Hair follicular keratinocyte (primary cell): ENCODE measurements around the gene KRTAP1-5. TPM values are rescaled to one million over a fixed set of nuclear protein-coding genes. Genes with fewer than 3 reads are reported as not detected.

ENCODE experiments used
- total RNA-seq: library from RNA; depleted of rRNA; stranded (reverse); fragments of >200 nt; gene quantifications from 2 replicates; pipeline ENCODE4 v1.2.3, GENCODE V29; 2015

KRTAP1-5 gene, protein sequence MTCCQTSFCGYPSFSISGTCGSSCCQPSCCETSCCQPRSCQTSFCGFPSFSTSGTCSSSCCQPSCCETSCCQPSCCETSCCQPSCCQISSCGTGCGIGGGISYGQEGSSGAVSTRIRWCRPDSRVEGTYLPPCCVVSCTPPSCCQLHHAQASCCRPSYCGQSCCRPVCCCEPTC
- not detected in 2 replicates for total RNA-seq

GRCh38 chr17:41026715-41027471 lies at the start of gene KRTAP1-5:
Gene KRTAP1-5 (minus strand): TSS chr17:41027208. CDS start chr17:41027155, 53 bp downstream.

GRCh38 chr17:41065829-41066624 lies 39.0 kb upstream of the KRTAP1-5 start, which contains the start of gene KRTAP2-4:
Gene KRTAP2-4 (minus strand): TSS chr17:41065879. CDS start chr17:41065845, 34 bp downstream.

GRCh38 chr17:41060052-41060604 lies 33.1 kb upstream of the KRTAP1-5 start, which contains the start of gene KRTAP2-3:
Gene KRTAP2-3 (minus strand): TSS chr17:41060114. CDS start chr17:41060050, 64 bp downstream.

DNA sequence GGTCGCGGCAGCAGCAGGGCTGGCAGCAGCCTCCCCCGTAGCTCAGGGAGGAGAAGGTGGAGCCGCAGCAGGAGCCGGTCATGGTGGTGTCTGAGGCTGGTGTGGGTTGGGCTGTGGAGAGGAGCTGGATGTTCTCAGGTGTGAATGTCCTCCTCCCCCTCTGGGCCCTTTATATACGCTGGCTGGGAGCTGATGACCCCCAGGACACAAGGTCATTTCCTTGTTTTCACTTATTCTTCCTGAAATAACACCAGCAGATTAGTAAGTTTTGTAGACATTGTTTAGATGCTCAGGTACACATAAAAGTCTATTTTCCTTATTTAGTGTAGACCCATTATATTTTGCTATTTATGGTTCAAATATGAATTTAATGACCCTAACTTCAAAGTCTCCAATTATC lies 28.1 kb upstream of the KRTAP1-5 start, which contains the start of gene KRTAP2-2:
TSS of gene KRTAP2-2 (minus strand) at position 101 of the 400 bp plus-strand sequence. CDS start at position 82, 19 bp downstream.

GRCh38 chr17:41046735-41047465 lies 19.9 kb upstream of the KRTAP1-5 start, which contains the start of gene KRTAP2-1:
Gene KRTAP2-1 (minus strand): TSS chr17:41047316. CDS start chr17:41047267, 49 bp downstream.

DNA sequence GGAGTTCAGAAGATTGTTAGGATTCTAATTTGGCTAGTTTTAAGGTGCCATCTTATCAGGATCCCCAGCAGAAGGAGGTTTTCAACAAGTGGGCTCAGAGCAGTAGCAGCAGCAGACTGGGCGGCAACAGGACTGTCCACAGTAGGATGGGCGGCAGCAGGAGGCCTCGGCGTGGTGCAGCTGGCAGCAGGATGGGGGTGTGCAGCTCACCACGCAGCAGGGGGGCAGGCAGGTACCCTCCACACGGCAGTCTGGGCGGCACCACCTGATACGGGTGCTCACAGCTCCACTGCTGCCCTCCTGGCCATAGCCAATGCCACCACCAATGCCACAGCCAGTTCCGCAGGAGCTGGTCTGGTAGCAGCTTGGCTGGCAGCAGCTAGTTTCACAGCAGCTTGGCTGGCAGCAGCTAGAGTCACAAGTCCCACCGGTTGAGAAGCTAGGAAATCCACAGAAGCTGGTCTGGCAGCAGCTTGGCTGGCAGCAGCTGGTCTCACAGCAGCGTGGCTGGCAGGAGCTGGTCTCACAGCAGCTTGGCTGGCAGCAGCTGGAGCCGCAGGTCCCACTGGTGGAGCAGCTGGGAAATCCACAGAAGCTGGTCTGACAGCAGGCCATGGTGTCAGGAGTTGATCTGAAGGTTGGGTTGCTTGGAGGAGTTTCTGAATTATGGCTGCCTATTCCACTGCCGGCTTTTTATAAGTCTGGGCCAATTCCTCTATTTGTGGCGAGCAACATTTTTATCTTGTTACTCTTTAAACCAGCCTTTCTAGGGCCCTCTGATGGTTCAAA lies 14.0 kb upstream of the KRTAP1-5 start, which contains the start of gene KRTAP1-1:
TSS of gene KRTAP1-1 (minus strand) at position 668 of the 789 bp plus-strand sequence. CDS start at position 615, 53 bp downstream.

DNA sequence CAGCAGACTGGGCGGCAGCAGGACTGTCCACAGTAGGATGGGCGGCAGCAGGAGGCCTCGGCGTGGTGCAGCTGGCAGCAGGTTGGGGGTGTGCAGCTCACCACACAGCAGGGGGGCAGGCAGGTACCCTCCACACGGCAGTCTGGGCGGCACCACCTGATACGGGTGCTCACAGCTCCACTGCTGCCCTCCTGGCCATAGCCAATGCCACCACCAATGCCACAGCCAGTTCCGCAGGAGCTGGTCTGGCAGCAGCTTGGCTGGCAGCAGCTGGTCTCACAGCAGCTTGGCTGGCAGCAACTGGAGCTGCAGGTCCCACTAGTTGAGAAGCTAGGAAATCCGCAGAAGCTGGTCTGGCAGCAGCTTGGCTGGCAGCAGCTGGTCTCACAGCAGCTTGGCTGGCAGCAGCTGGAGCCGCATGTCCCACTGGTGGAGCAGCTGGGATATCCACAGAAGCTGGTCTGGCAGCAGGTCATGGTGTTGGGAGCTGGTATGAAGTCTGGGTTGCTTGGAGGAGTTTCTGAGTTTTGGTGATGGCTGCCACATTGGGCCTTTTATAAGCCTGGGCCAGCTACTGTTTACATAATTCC lies 7.4 kb upstream of the KRTAP1-5 start, which contains the start of gene KRTAP1-3:
TSS of gene KRTAP1-3 (minus strand) at position 529 of the 590 bp plus-strand sequence. CDS start at position 476, 53 bp downstream.

DNA sequence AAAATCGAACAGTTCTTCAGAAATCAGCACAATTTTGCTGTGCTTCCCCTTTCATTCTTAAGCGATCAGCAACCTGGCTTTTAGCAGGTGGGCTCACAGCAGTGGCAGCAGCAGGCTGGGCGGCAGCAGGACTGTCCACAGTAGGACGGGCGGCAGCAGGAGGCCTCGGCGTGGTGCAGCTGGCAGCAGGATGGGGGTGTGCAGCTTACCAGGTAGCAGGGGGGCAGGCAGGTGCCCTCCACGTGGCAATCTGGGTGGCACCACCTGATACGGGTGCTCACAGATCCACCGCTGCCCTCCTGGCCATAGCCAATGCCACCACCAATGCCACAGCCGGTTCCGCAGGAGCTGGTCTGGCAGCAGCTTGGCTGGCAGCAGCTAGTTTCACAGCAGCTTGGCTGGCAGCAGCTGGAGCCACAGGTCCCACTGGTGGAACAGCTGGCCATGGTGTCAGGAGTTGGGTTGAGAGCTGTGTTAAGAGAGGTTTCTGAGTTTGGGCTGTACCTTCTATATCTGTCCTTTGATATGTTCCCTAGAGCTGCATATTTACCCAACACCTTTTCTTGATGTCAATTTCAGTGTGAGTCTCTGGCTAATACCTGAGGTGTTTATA lies 2.7 kb upstream of the KRTAP1-5 start, which contains the start of gene KRTAP1-4:
TSS of gene KRTAP1-4 (minus strand) at position 563 of the 613 bp plus-strand sequence. CDS start at position 446, 117 bp downstream.

DNA sequence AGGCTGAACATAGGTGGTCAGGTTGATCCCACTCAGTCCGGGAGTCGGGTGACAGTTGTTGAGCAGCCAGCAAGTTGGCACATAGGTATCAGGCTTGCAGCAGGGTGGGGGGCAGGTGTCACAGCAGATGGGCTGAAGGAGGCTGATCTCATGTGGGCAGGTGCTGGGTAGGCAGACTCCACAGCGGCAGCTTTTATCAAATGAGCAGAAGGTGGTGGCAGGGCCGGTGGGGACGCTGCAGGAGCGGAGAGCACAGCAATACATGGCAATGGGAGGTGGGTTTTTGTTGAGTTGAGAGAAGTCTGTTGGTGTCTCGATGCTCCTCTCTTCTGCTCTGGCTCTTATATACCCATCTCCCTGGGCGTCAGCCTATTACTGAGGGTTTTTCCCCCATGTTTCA lies 18.2 kb downstream of the KRTAP1-5 start, which contains the start of gene KRTAP3-1:
TSS of gene KRTAP3-1 (minus strand) at position 318 of the 400 bp plus-strand sequence. CDS start at position 264, 54 bp downstream.

DNA sequence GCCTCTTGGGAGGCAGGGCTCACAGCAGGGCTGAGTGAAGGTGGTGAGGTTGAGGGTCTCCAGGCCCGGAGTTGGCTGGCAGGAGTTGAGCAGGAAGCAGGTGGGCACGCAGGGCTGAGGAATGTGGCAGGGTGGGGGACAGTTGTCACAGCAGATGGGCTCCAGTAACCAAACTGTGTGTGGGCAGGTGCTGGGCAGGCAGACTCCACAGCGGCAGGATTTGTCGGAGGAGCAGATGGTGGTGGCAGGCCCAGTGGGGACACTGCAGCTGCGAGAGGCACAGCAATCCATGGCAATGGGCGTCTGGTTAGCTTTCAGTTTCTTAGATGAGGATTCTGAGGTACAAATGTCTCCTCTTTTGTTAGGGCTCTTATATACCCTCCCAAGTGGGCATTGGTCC lies 27.4 kb downstream of the KRTAP1-5 start, which contains the start of gene KRTAP3-2:
TSS of gene KRTAP3-2 (minus strand) at position 344 of the 400 bp plus-strand sequence. CDS start at position 291, 53 bp downstream.

DNA sequence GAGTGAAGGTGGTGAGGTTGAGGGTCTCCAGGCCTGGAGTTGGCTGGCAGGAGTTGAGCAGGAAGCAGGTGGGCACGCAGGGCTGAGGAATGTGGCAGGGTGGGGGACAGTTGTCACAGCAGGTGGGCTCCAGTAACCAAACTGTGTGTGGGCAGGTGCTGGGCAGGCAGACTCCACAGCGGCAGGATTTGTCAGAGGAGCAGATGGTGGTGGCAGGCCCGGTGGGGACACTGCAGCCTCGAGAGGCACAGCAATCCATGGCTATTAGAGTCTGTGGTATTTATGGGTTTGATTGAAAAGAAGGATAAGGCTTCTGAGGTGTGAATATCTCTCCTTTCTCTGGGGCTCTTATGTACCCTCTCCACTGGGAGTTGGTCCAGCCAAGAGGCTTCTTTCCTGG lies 33.2 kb downstream of the KRTAP1-5 start, which contains the start of gene KRTAP3-3:
TSS of gene KRTAP3-3 (minus strand) at position 326 of the 400 bp plus-strand sequence. CDS start at position 259, 67 bp downstream.

DNA sequence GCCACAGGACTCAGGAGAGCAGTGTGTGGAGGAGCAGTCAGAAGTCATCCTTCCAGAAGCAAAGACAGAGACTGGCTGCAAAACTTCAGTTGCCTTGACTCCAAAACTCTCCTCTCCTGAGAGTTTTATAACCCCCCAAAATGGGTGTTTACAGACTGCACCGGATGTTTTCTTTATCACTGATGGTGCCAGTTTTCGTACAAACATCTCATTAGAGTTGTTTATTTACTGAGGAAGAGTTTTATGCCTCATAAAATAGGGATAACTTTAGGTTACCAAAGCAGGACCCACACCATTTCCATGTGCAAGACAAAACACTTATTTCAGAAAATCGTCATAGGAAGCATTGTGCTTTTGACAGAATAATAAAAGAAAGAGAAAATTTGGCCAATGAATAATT lies 42.8 kb downstream of the KRTAP1-5 start, which contains the start of gene KRT40:
TSS of gene KRT40 (minus strand) at position 101 of the 400 bp plus-strand sequence. CDS start at position 48, 53 bp downstream.

Other genes with a start within 250 kb of the KRTAP1-5 start
- not detected in 2 replicates for gene KRT27, start 244.7 kb downstream of the KRTAP1-5 start, total RNA-seq
- not detected in 2 replicates for gene KRT28, start 227.2 kb downstream of the KRTAP1-5 start, total RNA-seq
- gene KRT10, start 204.6 kb downstream of the KRTAP1-5 start, total RNA-seq: 6.3 and 28.4 TPM in 2 replicates
- not detected in 2 replicates for gene KRT12, start 160.0 kb downstream of the KRTAP1-5 start, total RNA-seq
- not detected in 2 replicates for gene KRT20, start 142.0 kb downstream of the KRTAP1-5 start, total RNA-seq
- 1.2 and 2.6 TPM in 2 replicates for gene KRT23, start 89.6 kb downstream of the KRTAP1-5 start, total RNA-seq
- gene KRT39, start 60.3 kb downstream of the KRTAP1-5 start, total RNA-seq: not detected in 2 replicates
- not detected in 2 replicates for gene KRT40, start 42.9 kb downstream of the KRTAP1-5 start, total RNA-seq
- gene KRTAP3-3, start 33.0 kb downstream of the KRTAP1-5 start, total RNA-seq: not detected in 2 replicates
- not detected in 2 replicates for gene KRTAP3-2, start 27.3 kb downstream of the KRTAP1-5 start, total RNA-seq
- not detected in 2 replicates for gene KRTAP3-1, start 18.1 kb downstream of the KRTAP1-5 start, total RNA-seq
- not detected in 2 replicates for gene KRTAP1-4, start 3.0 kb upstream of the KRTAP1-5 start, total RNA-seq
- not detected in 2 replicates for gene KRTAP1-3, start 7.7 kb upstream of the KRTAP1-5 start, total RNA-seq
- gene KRTAP1-1, start 14.2 kb upstream of the KRTAP1-5 start, total RNA-seq: not detected in 2 replicates
- gene KRTAP2-1, start 20.1 kb upstream of the KRTAP1-5 start, total RNA-seq: not detected in 2 replicates
- gene KRTAP2-2, start 28.0 kb upstream of the KRTAP1-5 start, total RNA-seq: not detected in 2 replicates
- 0.15 and 0.62 TPM in 2 replicates for gene KRTAP2-3, start 32.9 kb upstream of the KRTAP1-5 start, total RNA-seq
- gene KRTAP2-4, start 38.7 kb upstream of the KRTAP1-5 start, total RNA-seq: not detected in 2 replicates
- gene KRTAP4-7, start 56.9 kb upstream of the KRTAP1-5 start, total RNA-seq: not detected in 2 replicates
- not detected in 2 replicates for gene KRTAP4-8, start 70.9 kb upstream of the KRTAP1-5 start, total RNA-seq
- gene KRTAP4-16, start 75.0 kb upstream of the KRTAP1-5 start, total RNA-seq: not detected in 2 replicates
- not detected in 2 replicates for gene KRTAP4-9, start 78.2 kb upstream of the KRTAP1-5 start, total RNA-seq
- not detected in 2 replicates for gene KRTAP4-11, start 91.2 kb upstream of the KRTAP1-5 start, total RNA-seq
- not detected in 2 replicates for gene KRTAP4-12, start 97.0 kb upstream of the KRTAP1-5 start, total RNA-seq
- not detected in 2 replicates for gene KRTAP4-6, start 113.3 kb upstream of the KRTAP1-5 start, total RNA-seq
- gene KRTAP4-5, start 122.6 kb upstream of the KRTAP1-5 start, total RNA-seq: not detected in 2 replicates
- not detected in 2 replicates for gene KRTAP4-4, start 133.5 kb upstream of the KRTAP1-5 start, total RNA-seq
- not detected in 2 replicates for gene KRTAP4-3, start 141.0 kb upstream of the KRTAP1-5 start, total RNA-seq
- gene KRTAP4-2, start 151.0 kb upstream of the KRTAP1-5 start, total RNA-seq: not detected in 2 replicates
- not detected in 2 replicates for gene KRTAP4-1, start 157.7 kb upstream of the KRTAP1-5 start, total RNA-seq
- not detected in 2 replicates for gene KRTAP9-1, start 162.7 kb upstream of the KRTAP1-5 start, total RNA-seq
- gene KRTAP9-2, start 199.4 kb upstream of the KRTAP1-5 start, total RNA-seq: not detected in 2 replicates
- not detected in 2 replicates for gene KRTAP9-3, start 205.2 kb upstream of the KRTAP1-5 start, total RNA-seq
- not detected in 2 replicates for gene KRTAP9-8, start 210.8 kb upstream of the KRTAP1-5 start, total RNA-seq
- gene KRTAP9-4, start 222.5 kb upstream of the KRTAP1-5 start, total RNA-seq: not detected in 2 replicates
- not detected in 2 replicates for gene KRTAP9-9, start 228.2 kb upstream of the KRTAP1-5 start, total RNA-seq
- gene KRTAP9-6, start 238.2 kb upstream of the KRTAP1-5 start, total RNA-seq: not detected in 2 replicates
- not detected in 2 replicates for gene KRTAP9-7, start 248.5 kb upstream of the KRTAP1-5 start, total RNA-seq